PC-3 (cell line): ENCODE measurements around the gene PLEKHA1. TPM values are rescaled to one million over a fixed set of nuclear protein-coding genes. Genes with fewer than 3 reads are reported as not detected.

Experiments used
- ATAC-seq: fragments of 200-7000 bp; cut with Tn5 transposase; 2 replicates; pipeline ENCODE4 v1.9.1; 2020; ENCODE audit warnings: mild to moderate bottlenecking, moderate library complexity
- BruUV-seq: library from RNA; stranded (reverse); fragments of 400-500 nt; replicated peaks from 2 replicates; lab custom pipeline; 2021; lab: Mats Ljungman, UMichigan
- CTCF ChIA-PET: fragments of 300-600 bp; sonication (Branson Sonifier 250); formaldehyde crosslinking; loops from one replicate; lab custom pipeline; 2022; ENCODE audit warnings: antibody characterized with exemption; lab: Charles Lee
- POLR2A ChIA-PET: fragments of 300-600 bp; sonication (Branson Sonifier 250); formaldehyde crosslinking; loops from one replicate; lab custom pipeline; 2022; ENCODE audit warnings: antibody characterized with exemption; ENCODE audit not compliant: unreplicated experiment; lab: Charles Lee
- DNase-seq: peaks from one replicate; pipeline ENCODE4 v3.0.0-alpha.2; 2015
- H2AFZ ChIP-seq: fragments of 300-600 bp; sonication (generic); 2 replicates; pipeline ENCODE4 v1.6.0; 2016; ENCODE audit warnings: antibody characterized with exemption, low read length
- H3F3A ChIP-seq: fragments of 300-600 bp; sonication (generic); one replicate; pipeline ENCODE4 v1.6.0; 2017; ENCODE audit warnings: antibody characterized with exemption, low read length, control low read depth, mild to moderate bottlenecking; ENCODE audit not compliant: unreplicated experiment
- H3K27ac ChIP-seq: fragments of 300-600 bp; sonication (generic); 2 replicates; pipeline ENCODE4 v1.5.1; 2016; ENCODE audit warnings: mild to moderate bottlenecking, low read length
- H3K27me3 ChIP-seq: fragments of 300-600 bp; sonication (generic); 2 replicates; pipeline ENCODE4 v1.6.1; 2016; ENCODE audit warnings: low read length, mixed read lengths
- H3K36me3 ChIP-seq: fragments of 300-600 bp; sonication (generic); 2 replicates; pipeline ENCODE4 v1.6.1; 2016; ENCODE audit warnings: low read depth, mixed run types, low read length, mixed read lengths
- H3K4me1 ChIP-seq: fragments of 300-600 bp; sonication (generic); 2 replicates; pipeline ENCODE4 v1.5.1; 2016; ENCODE audit warnings: low read length; ENCODE audit not compliant: insufficient read depth
- H3K4me2 ChIP-seq: fragments of 300-600 bp; sonication (generic); 2 replicates; pipeline ENCODE4 v1.6.0; 2016; ENCODE audit warnings: low read length
- H3K4me3 ChIP-seq: fragments of 300-600 bp; sonication (generic); 2 replicates; pipeline ENCODE4 v1.5.1; 2016; ENCODE audit warnings: mild to moderate bottlenecking, low read length, mixed read lengths
- H3K79me2 ChIP-seq: fragments of 300-600 bp; sonication (generic); 2 replicates; pipeline ENCODE4 v1.6.1; 2017; ENCODE audit warnings: low read length, mixed read lengths
- H3K9ac ChIP-seq: fragments of 300-600 bp; sonication (generic); 2 replicates; pipeline ENCODE4 v1.6.0; 2016; ENCODE audit warnings: mild to moderate bottlenecking, low read length
- H3K9me2 ChIP-seq: fragments of 300-600 bp; sonication (generic); replicated peaks from 2 replicates; pipeline ENCODE4 v1.6.1; 2016; ENCODE audit warnings: mixed run types, low read length, mixed read lengths
- H3K9me3 ChIP-seq: fragments of 300-600 bp; sonication (generic); 2 replicates; pipeline ENCODE4 v1.6.1; 2016; ENCODE audit warnings: low read length, mixed read lengths
- H4K20me1 ChIP-seq: fragments of 300-600 bp; sonication (generic); 2 replicates; pipeline ENCODE4 v1.6.1; 2016; ENCODE audit warnings: low read length, mixed read lengths
- EZH2 ChIP-seq: fragments of 300-600 bp; sonication (generic); IDR thresholded peaks from one replicate; pipeline ENCODE4 v1.6.1; 2017; ENCODE audit warnings: antibody characterized with exemption, mild to moderate bottlenecking, low read length; ENCODE audit not compliant: unreplicated experiment
- EZH2phosphoT487 ChIP-seq: fragments of 300-600 bp; sonication (generic); IDR thresholded peaks from 2 replicates; pipeline ENCODE4 v1.6.1; 2018; ENCODE audit warnings: mild to moderate bottlenecking, antibody characterized with exemption, low read length, borderline replicate concordance
- intact Hi-C: fragments of 100-400 bp; cut with micrococcal nuclease; formaldehyde crosslinking; loops from 2 replicates; pipeline ENCODE4 v1.9.0; 2023
- total RNA-seq: library from RNA; depleted of rRNA; stranded (reverse); fragments of >200 nt; gene quantifications from 2 replicates; pipeline ENCODE4 v1.2.3, GENCODE V29; 2014
- TF ChIP-seq, protein P1 (sequence below): fragments of 300-600 bp; sonication (generic); conservative IDR thresholded peaks from 2 replicates; pipeline ENCODE4 v1.5.1; 2017; ENCODE audit warnings: antibody characterized with exemption, low read depth, mild to moderate bottlenecking, low read length

Gene PLEKHA1
- total RNA-seq, 1 experiment from 2014 or later: 5.2 TPM

- no TSS peak for BruUV-seq
- DNase-seq: no peak
Measured at GRCh38 chr10:122476333-122476695, 101.8 kb downstream of the PLEKHA1 start.

GRCh38 chr10:122477436-122477835, 102.9 kb downstream of the PLEKHA1 start:
- no peak overlapping the region for H3K27ac ChIP-seq
- no peaks in the 10 kb centered on the region for H3K9me2 ChIP-seq
- no peak overlapping the region for H3K9ac ChIP-seq
- ATAC-seq (no peak), DNase-seq (no peak)
- H3K4me3 ChIP-seq: no peak overlapping the region
- TF ChIP-seq, protein P1, sequence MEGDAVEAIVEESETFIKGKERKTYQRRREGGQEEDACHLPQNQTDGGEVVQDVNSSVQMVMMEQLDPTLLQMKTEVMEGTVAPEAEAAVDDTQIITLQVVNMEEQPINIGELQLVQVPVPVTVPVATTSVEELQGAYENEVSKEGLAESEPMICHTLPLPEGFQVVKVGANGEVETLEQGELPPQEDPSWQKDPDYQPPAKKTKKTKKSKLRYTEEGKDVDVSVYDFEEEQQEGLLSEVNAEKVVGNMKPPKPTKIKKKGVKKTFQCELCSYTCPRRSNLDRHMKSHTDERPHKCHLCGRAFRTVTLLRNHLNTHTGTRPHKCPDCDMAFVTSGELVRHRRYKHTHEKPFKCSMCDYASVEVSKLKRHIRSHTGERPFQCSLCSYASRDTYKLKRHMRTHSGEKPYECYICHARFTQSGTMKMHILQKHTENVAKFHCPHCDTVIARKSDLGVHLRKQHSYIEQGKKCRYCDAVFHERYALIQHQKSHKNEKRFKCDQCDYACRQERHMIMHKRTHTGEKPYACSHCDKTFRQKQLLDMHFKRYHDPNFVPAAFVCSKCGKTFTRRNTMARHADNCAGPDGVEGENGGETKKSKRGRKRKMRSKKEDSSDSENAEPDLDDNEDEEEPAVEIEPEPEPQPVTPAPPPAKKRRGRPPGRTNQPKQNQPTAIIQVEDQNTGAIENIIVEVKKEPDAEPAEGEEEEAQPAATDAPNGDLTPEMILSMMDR: no peak
- H2AFZ ChIP-seq: no peak overlapping the region
- CTCF ChIA-PET: no interaction called here
- no TSS peak for BruUV-seq
- H3K79me2 ChIP-seq: no peaks in the 10 kb centered on the region
- H3K4me1 ChIP-seq: no peaks in the 10 kb centered on the region
- no peaks in the 10 kb centered on the region for H3K27me3 ChIP-seq
- H4K20me1 ChIP-seq: no peaks in the 10 kb centered on the region
- no peak overlapping the region for H3K4me2 ChIP-seq
- H3F3A ChIP-seq: no peaks in the 10 kb centered on the region
- intact Hi-C loops: no loop called here
- no peaks in the 10 kb centered on the region for H3K36me3 ChIP-seq
- POLR2A ChIA-PET: no interaction called here
- H3K9me3 ChIP-seq: no peaks in the 10 kb centered on the region

More at GRCh38 chr10:122476333-122476695, 101.8 kb downstream of the PLEKHA1 start:
- Histone ChIP-seq H3K4me3 (no peak overlapping the region), H3F3A (no peaks in the 10 kb centered on the region), H3K4me1 (peaks cover 4% of the 10 kb centered on the region), H3K27ac (no peak overlapping the region), H3K4me2 (no peak overlapping the region), H3K79me2 (no peaks in the 10 kb centered on the region), H3K27me3 (no peaks in the 10 kb centered on the region), H2AFZ (no peak overlapping the region), H3K9me2 (no peaks in the 10 kb centered on the region), H3K36me3 (no peaks in the 10 kb centered on the region), H4K20me1 (no peaks in the 10 kb centered on the region), H3K9me3 (no peaks in the 10 kb centered on the region), H3K9ac (no peak overlapping the region)
- ChIA-PET POLR2A (interaction anchor here (0.6 kb wide), 1 partner anchor 212 kb away, joined by 4 read pairs; no protein-coding TSS in a partner anchor), CTCF (no interaction called here)
- TF ChIP-seq, protein P1: no peak
- TF ChIP-seq EZH2: no peak
- no peak for TF ChIP-seq EZH2phosphoT487
- ATAC-seq: no peak
- intact Hi-C loops: no loop called here

DNA sequence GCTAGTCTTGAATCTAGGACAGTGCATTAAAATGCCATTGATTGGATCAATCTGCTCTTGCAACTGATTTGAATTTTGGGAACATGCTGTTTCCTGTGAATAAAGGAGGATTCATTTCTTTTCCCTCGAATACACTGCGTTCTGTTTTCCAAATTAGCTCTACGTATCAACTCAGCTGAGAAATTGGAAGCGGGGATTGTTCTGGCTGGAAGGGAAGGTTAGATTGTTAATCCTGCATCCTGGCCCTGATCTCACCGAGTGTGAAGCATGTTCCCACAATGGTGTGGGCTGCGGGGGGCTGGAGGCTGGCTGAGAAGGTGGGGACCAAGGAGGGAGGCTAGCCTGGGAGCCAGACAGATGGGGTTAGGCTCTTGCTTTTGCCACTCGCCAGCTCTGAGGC, 104.5 kb downstream of the PLEKHA1 start:
- no peak overlapping the region for H3K27ac ChIP-seq
- H3K36me3 ChIP-seq: no peaks in the 10 kb centered on the region
- no peaks in the 10 kb centered on the region for H3K27me3 ChIP-seq
- no peak overlapping the region for H3K4me3 ChIP-seq
- no peaks in the 10 kb centered on the region for H4K20me1 ChIP-seq
- H3K9me3 ChIP-seq: no peaks in the 10 kb centered on the region
- no peaks in the 10 kb centered on the region for H3K9me2 ChIP-seq
- no peaks in the 10 kb centered on the region for H3K79me2 ChIP-seq
- intact Hi-C loops: no loop called here
- DNase-seq (no peak), ATAC-seq (no peak)
- H3K4me1 ChIP-seq: no peaks in the 10 kb centered on the region
- H3K9ac ChIP-seq: no peak overlapping the region
- H2AFZ ChIP-seq: no peak overlapping the region
- H3F3A ChIP-seq: no peaks in the 10 kb centered on the region
- BruUV-seq: no TSS peak
- no peak overlapping the region for H3K4me2 ChIP-seq
- TF ChIP-seq, protein P1: no peak
- no peak for TF ChIP-seq EZH2phosphoT487
- CTCF ChIA-PET: no interaction called here
- POLR2A ChIA-PET: interaction anchor here (0.5 kb wide), 1 partner anchor 294 kb away, joined by 4 read pairs; no protein-coding TSS in a partner anchor
